Measurements from ENCODE around the gene DIPK1C. TPM values are rescaled to one million over a fixed set of nuclear protein-coding genes. Genes with fewer than 3 reads are reported as not detected.

Gene DIPK1C
- polyA plus RNA-seq, 1 donor (not counting 4 experiments of a cell fraction or from before 2014, with no cell fraction given), result not detected

- Histone ChIP-seq H3K9me1 (ENCODE audit: control insufficient read depth, extremely low read depth, insufficient read depth, low read length) (no peaks in the 10 kb centered on the region), H3K27me3 (ENCODE audit: control insufficient read depth, extremely low read depth, insufficient read depth, low read length) (no peaks in the 10 kb centered on the region), H3K79me2 (ENCODE audit: control insufficient read depth, insufficient read depth, low read length) (no peaks in the 10 kb centered on the region), H3K4me3 (ENCODE audit: control insufficient read depth in 2 of 3, extremely low read depth in 1 of 3, insufficient read depth in 2 of 3, low read depth in 1 of 3, low read length in 3 of 3) (no peak overlapping the region), H3K36me3 (ENCODE audit: control insufficient read depth in 2 of 2, extremely low read depth in 1 of 2, insufficient read depth in 2 of 2, low read length in 2 of 2) (no peaks in the 10 kb centered on the region), H2AFZ (ENCODE audit: control insufficient read depth, low read length) (no peak overlapping the region), H3K4me2 (ENCODE audit: control insufficient read depth, extremely low read depth, insufficient read depth, low read depth, low read length) (no peak overlapping the region), H3K27ac (ENCODE audit: control insufficient read depth, insufficient read depth, low read length) (no peak overlapping the region), H3K9me3 (ENCODE audit: control insufficient read depth, low read depth, low read length) (no peaks in the 10 kb centered on the region), H3K9ac (ENCODE audit: control insufficient read depth, extremely low read depth, insufficient read depth, low read length) (no peak overlapping the region), H3K4me1 (ENCODE audit: control insufficient read depth, extremely low read depth, insufficient read depth, low read length) (peaks cover 5% of the 10 kb centered on the region), H4K20me1 (ENCODE audit: control insufficient read depth, extremely low read depth, insufficient read depth, low read length) (no peaks in the 10 kb centered on the region)
- TF ChIP-seq EZH2 (IDR thresholded peaks at IDR 0.05; ENCODE audit: low read length) (no peak), CTCF (optimal IDR thresholded peaks at IDR 0.05 in 1 of 3, IDR thresholded peaks at IDR 0.05 in 1 of 3, conservative IDR thresholded peaks at IDR 0.05 in 1 of 3; ENCODE audit: extremely low read depth in 1 of 3, insufficient read depth in 2 of 3, low read length in 3 of 3) (no peak)
- dilution Hi-C loops (cut with MboI; ENCODE audit: extremely low pct_ligation_motif_present, low sequenced_read_pairs), result no loop called here
- no peak for FAIRE-seq
- DNase-seq (ENCODE audit: low read depth, low spot score), result no peak
Observed at GRCh38 chr18:74482697-74483096, 25.6 kb upstream of the DIPK1C start.

DNA sequence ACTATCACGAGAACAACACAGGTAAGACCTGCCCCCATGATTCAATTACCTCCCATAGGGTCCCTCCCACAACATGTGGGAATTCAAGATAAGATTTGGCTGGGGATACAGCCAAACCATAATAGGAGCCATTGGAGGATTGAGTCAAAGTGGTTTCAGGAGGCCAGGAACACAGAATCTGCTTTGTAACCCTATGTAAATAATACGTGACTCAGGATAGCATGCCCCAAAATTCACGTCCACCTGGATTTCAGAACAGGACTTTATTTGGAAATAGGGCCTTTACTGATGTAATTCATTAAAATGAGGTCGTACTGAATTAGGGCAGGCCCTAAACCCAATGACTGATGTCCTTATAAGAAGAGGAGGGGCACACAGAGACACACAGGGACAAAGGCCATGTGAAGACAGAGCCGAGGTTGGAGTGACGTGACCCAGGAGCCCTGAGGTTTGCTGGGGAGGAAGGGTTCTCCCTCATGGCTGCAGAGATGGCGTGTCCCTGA lies 23.1 kb upstream of the DIPK1C start:
- H3K36me3 ChIP-seq (ENCODE audit: control insufficient read depth in 2 of 2, extremely low read depth in 1 of 2, insufficient read depth in 2 of 2, low read length in 2 of 2), result no peaks in the 10 kb centered on the region
- TF ChIP-seq CTCF (optimal IDR thresholded peaks at IDR 0.05 in 1 of 3, IDR thresholded peaks at IDR 0.05 in 1 of 3, conservative IDR thresholded peaks at IDR 0.05 in 1 of 3; ENCODE audit: extremely low read depth in 1 of 3, insufficient read depth in 2 of 3, low read length in 3 of 3) (no peak), EZH2 (IDR thresholded peaks at IDR 0.05; ENCODE audit: low read length) (no peak)
- H3K4me3 ChIP-seq (ENCODE audit: control insufficient read depth in 2 of 3, extremely low read depth in 1 of 3, insufficient read depth in 2 of 3, low read depth in 1 of 3, low read length in 3 of 3), result no peak overlapping the region
- no peaks in the 10 kb centered on the region for H4K20me1 ChIP-seq (ENCODE audit: control insufficient read depth, extremely low read depth, insufficient read depth, low read length)
- no peak overlapping the region for H3K9ac ChIP-seq (ENCODE audit: control insufficient read depth, extremely low read depth, insufficient read depth, low read length)
- dilution Hi-C loops (cut with MboI; ENCODE audit: extremely low pct_ligation_motif_present, low sequenced_read_pairs), result no loop called here
- no peak overlapping the region for H3K4me2 ChIP-seq (ENCODE audit: control insufficient read depth, extremely low read depth, insufficient read depth, low read depth, low read length)
- no peaks in the 10 kb centered on the region for H3K27me3 ChIP-seq (ENCODE audit: control insufficient read depth, extremely low read depth, insufficient read depth, low read length)
- H2AFZ ChIP-seq (ENCODE audit: control insufficient read depth, low read length), result no peak overlapping the region
- DNase-seq (ENCODE audit: low read depth, low spot score), result no peak
- H3K27ac ChIP-seq (ENCODE audit: control insufficient read depth, insufficient read depth, low read length), result no peak overlapping the region
- no peaks in the 10 kb centered on the region for H3K9me1 ChIP-seq (ENCODE audit: control insufficient read depth, extremely low read depth, insufficient read depth, low read length)
- peaks cover 5% of the 10 kb centered on the region for H3K4me1 ChIP-seq (ENCODE audit: control insufficient read depth, extremely low read depth, insufficient read depth, low read length)
- no peak for FAIRE-seq
- no peaks in the 10 kb centered on the region for H3K79me2 ChIP-seq (ENCODE audit: control insufficient read depth, insufficient read depth, low read length)
- no peaks in the 10 kb centered on the region for H3K9me3 ChIP-seq (ENCODE audit: control insufficient read depth, low read depth, low read length)

Data from keratinocyte (primary cell).